ENCODE results near the gene KIRREL3. TPM values are rescaled to one million over a fixed set of nuclear protein-coding genes. Genes with fewer than 3 reads are reported as not detected.

Gene KIRREL3
- 0.09 TPM for total RNA-seq

- DNase-seq (ENCODE audit: low spot score) = no peak
- peak; percentile 54 for ATAC-seq
- intact Hi-C loops (cut with DNase I) = no loop called here
Observed at GRCh38 chr11:127000291-127000968, at the start of gene KIRREL3. Gene KIRREL3 (minus strand): TSS chr11:127000770.

GRCh38 chr11:127050186-127050585 is 49.6 kb upstream of the KIRREL3 start:
- no peak for ATAC-seq
- intact Hi-C loops (cut with DNase I) = no loop called here
- DNase-seq (ENCODE audit: low spot score) = no peak

- ATAC-seq = no peak
- DNase-seq (ENCODE audit: low spot score) = no peak
- intact Hi-C loops (cut with DNase I) = no loop called here
Observed at GRCh38 chr11:127049486-127049885, 48.9 kb upstream of the KIRREL3 start.

GRCh38 chr11:127044535-127044934 is 44.0 kb upstream of the KIRREL3 start:
- no peak for DNase-seq (ENCODE audit: low spot score)
- ATAC-seq = no peak
- intact Hi-C loops (cut with DNase I) = no loop called here

GRCh38 chr11:127042445-127042844 is 41.9 kb upstream of the KIRREL3 start:
- intact Hi-C loops (cut with DNase I) = no loop called here
- DNase-seq (ENCODE audit: low spot score) (no peak), ATAC-seq (no peak)

- no peak for ATAC-seq
- intact Hi-C loops (cut with DNase I) = no loop called here
- DNase-seq (ENCODE audit: low spot score) = no peak
Observed at GRCh38 chr11:127039591-127039990, 39.0 kb upstream of the KIRREL3 start.

GRCh38 chr11:127037596-127037995 is 37.0 kb upstream of the KIRREL3 start:
- intact Hi-C loops (cut with DNase I) = no loop called here
- ATAC-seq = no peak
- DNase-seq (ENCODE audit: low spot score) = no peak

GRCh38 chr11:127037001-127037400 is 36.4 kb upstream of the KIRREL3 start:
- intact Hi-C loops (cut with DNase I) = no loop called here
- ATAC-seq (no peak), DNase-seq (ENCODE audit: low spot score) (no peak)

GRCh38 chr11:127035824-127036223 is 35.3 kb upstream of the KIRREL3 start:
- DNase-seq (ENCODE audit: low spot score) = no peak
- intact Hi-C loops (cut with DNase I) = no loop called here
- no peak for ATAC-seq

GRCh38 chr11:127034973-127035372 is 34.4 kb upstream of the KIRREL3 start:
- DNase-seq (ENCODE audit: low spot score) (no peak), ATAC-seq (no peak)
- intact Hi-C loops (cut with DNase I) = no loop called here

GRCh38 chr11:127028648-127029047 is 28.1 kb upstream of the KIRREL3 start:
- intact Hi-C loops (cut with DNase I) = no loop called here
- no peak for ATAC-seq

GRCh38 chr11:127027789-127028188 is 27.2 kb upstream of the KIRREL3 start:
- no peak for ATAC-seq
- intact Hi-C loops (cut with DNase I) = no loop called here
- no peak for DNase-seq (ENCODE audit: low spot score)

More at GRCh38 chr11:127028648-127029047, 28.1 kb upstream of the KIRREL3 start:
- no peak for DNase-seq (ENCODE audit: low spot score)

GRCh38 chr11:127027000-127027399 is 26.4 kb upstream of the KIRREL3 start:
- ATAC-seq = no peak
- no peak for DNase-seq (ENCODE audit: low spot score)
- intact Hi-C loops (cut with DNase I) = no loop called here

GRCh38 chr11:127023991-127024390 is 23.4 kb upstream of the KIRREL3 start:
- ATAC-seq = no peak

GRCh38 chr11:127018683-127019279 is 18.2 kb upstream of the KIRREL3 start:
- intact Hi-C loops (cut with DNase I) = no loop called here
- no peak for ATAC-seq
- DNase-seq (ENCODE audit: low spot score) = no peak

More at GRCh38 chr11:127023991-127024390, 23.4 kb upstream of the KIRREL3 start:
- no peak for DNase-seq (ENCODE audit: low spot score)
- intact Hi-C loops (cut with DNase I) = no loop called here

- ATAC-seq (no peak), DNase-seq (ENCODE audit: low spot score) (no peak)
- intact Hi-C loops (cut with DNase I) = no loop called here
Observed at GRCh38 chr11:127017482-127017881, 16.9 kb upstream of the KIRREL3 start.

- intact Hi-C loops (cut with DNase I) = no loop called here
- no peak for ATAC-seq
Observed at GRCh38 chr11:127013550-127013949, 13.0 kb upstream of the KIRREL3 start.

GRCh38 chr11:127006311-127006710 is 5.7 kb upstream of the KIRREL3 start:
- DNase-seq (ENCODE audit: low spot score) (no peak), ATAC-seq (no peak)
- intact Hi-C loops (cut with DNase I) = no loop called here

More at GRCh38 chr11:127013550-127013949, 13.0 kb upstream of the KIRREL3 start:
- no peak for DNase-seq (ENCODE audit: low spot score)

GRCh38 chr11:127003260-127003981 is 2.9 kb upstream of the KIRREL3 start:
- intact Hi-C loops (cut with DNase I) = no loop called here
- DNase-seq (ENCODE audit: low spot score) (no peak), ATAC-seq (peak; percentile 36)

- DNase-seq (ENCODE audit: low spot score) = no peak
- ATAC-seq = peak; percentile 13
- intact Hi-C loops (cut with DNase I) = no loop called here
Observed at GRCh38 chr11:127002669-127003259, 2.2 kb upstream of the KIRREL3 start.

Measured in sciatic nerve (tissue), 2 donors.